OCI-LY7 (cell line): ENCODE results near the gene GSG1L.

Experiments used
- CTCF ChIP-seq: fragments of 200-600 bp; sonication (generic); conservative IDR thresholded peaks from 2 replicates; pipeline ENCODE4 v1.5.1; 2014; ENCODE audit warnings: mild to moderate bottlenecking, antibody characterized with exemption, low read length, moderate library complexity, mixed read lengths
- EZH2phosphoT487 ChIP-seq: fragments of 200-600 bp; sonication (generic); IDR thresholded peaks from 2 replicates; pipeline ENCODE4 v1.6.1; 2018; ENCODE audit warnings: low read depth, borderline replicate concordance, mild to moderate bottlenecking, mixed run types, antibody characterized with exemption, low read length, moderate library complexity, mixed read lengths

- no peak for TF ChIP-seq CTCF
- no peak for TF ChIP-seq EZH2phosphoT487
Observed at GRCh38 chr16:27738596-27738995, 324.9 kb downstream of the GSG1L start.
